GM23338 (cell line): ENCODE results near the gene HAP1. TPM values are rescaled to one million over a fixed set of nuclear protein-coding genes. Genes with fewer than 3 reads are reported as not detected.

Source experiments
- ATAC-seq: fragments of 200-7000 bp; cut with Tn5 transposase; 3 replicates; pipeline ENCODE4 v1.9.1; 2020
- DNase-seq: peaks from one replicate; pipeline ENCODE4 v3.0.0-alpha.2; 2015; ENCODE audit warnings: low spot score
- H2AFZ ChIP-seq: fragments of 200-600 bp; sonication (generic); 2 replicates; pipeline ENCODE4 v1.8.0; 2016; ENCODE audit warnings: antibody characterized with exemption, mild to moderate bottlenecking, moderate library complexity
- H3F3A ChIP-seq: fragments of 200-600 bp; sonication (generic); replicated peaks from 2 replicates; pipeline ENCODE4 v1.8.0; 2017; ENCODE audit warnings: antibody characterized with exemption, mixed run types, low read depth
- H3K27ac ChIP-seq: fragments of 200-600 bp; sonication (generic); 2 replicates; pipeline ENCODE4 v1.6.1; 2016; ENCODE audit warnings: low read depth
- H3K27me3 ChIP-seq: fragments of 200-600 bp; sonication (generic); 2 replicates; pipeline ENCODE4 v1.8.0; 2016; ENCODE audit warnings: mild to moderate bottlenecking, mixed run types, moderate library complexity; ENCODE audit not compliant: insufficient read depth
- H3K36me3 ChIP-seq: fragments of 200-600 bp; sonication (generic); 2 replicates; pipeline ENCODE4 v1.8.0; 2016; ENCODE audit warnings: mild to moderate bottlenecking; ENCODE audit not compliant: insufficient read depth
- H3K4me1 ChIP-seq: fragments of 200-600 bp; sonication (generic); 2 replicates; pipeline ENCODE4 v1.8.0; 2016; ENCODE audit warnings: mild to moderate bottlenecking, moderate library complexity; ENCODE audit not compliant: insufficient read depth
- H3K4me2 ChIP-seq: fragments of 200-600 bp; sonication (generic); 2 replicates; pipeline ENCODE4 v1.7.1; 2017; ENCODE audit warnings: mixed run types
- H3K4me3 ChIP-seq: fragments of 200-600 bp; sonication (generic); 2 replicates; pipeline ENCODE4 v1.6.1; 2016; ENCODE audit warnings: mixed run types
- H3K79me2 ChIP-seq: fragments of 200-600 bp; sonication (generic); replicated peaks from 2 replicates; pipeline ENCODE4 v1.8.0; 2017; ENCODE audit warnings: mild to moderate bottlenecking; ENCODE audit not compliant: insufficient read depth
- H3K9me2 ChIP-seq: fragments of 200-600 bp; sonication (generic); 2 replicates; pipeline ENCODE4 v1.8.0; 2017; ENCODE audit not compliant: insufficient read depth
- H4K20me1 ChIP-seq: fragments of 200-600 bp; sonication (generic); replicated peaks from 2 replicates; pipeline ENCODE4 v1.8.0; 2017; ENCODE audit warnings: mild to moderate bottlenecking; ENCODE audit not compliant: insufficient read depth
- H3K27ac Mint-ChIP-seq: 2 replicates; pipeline ENCODE4 v1.8.0; 2020; ENCODE audit warnings: inconsistent platforms, mild to moderate bottlenecking, moderate library complexity, mixed read lengths
- H3K27me3 Mint-ChIP-seq: 3 replicates; pipeline ENCODE4 v1.8.0; 2022; ENCODE audit warnings: low read depth, mild to moderate bottlenecking, moderate library complexity, mixed read lengths, inconsistent platforms; ENCODE audit not compliant: insufficient read depth, poor library complexity
- H3K36me3 Mint-ChIP-seq: 3 replicates; pipeline ENCODE4 v1.8.0; 2021; ENCODE audit warnings: low read depth, mild to moderate bottlenecking, inconsistent platforms, moderate library complexity, mixed read lengths
- H3K4me1 Mint-ChIP-seq: 3 replicates; pipeline ENCODE4 v1.8.0; 2020; ENCODE audit warnings: mild to moderate bottlenecking, inconsistent platforms, mixed read lengths
- H3K4me3 Mint-ChIP-seq: 3 replicates; pipeline ENCODE4 v1.8.0; 2021; ENCODE audit warnings: moderate library complexity, mild to moderate bottlenecking, inconsistent platforms, mixed read lengths
- H3K9me3 Mint-ChIP-seq: 3 replicates; pipeline ENCODE4 v1.8.0; 2020; ENCODE audit warnings: moderate library complexity, mild to moderate bottlenecking, inconsistent platforms, mixed read lengths
- CREB1 ChIP-seq: fragments of 250-450 bp; sonication (Bioruptor Pico); IDR thresholded peaks from 2 replicates; pipeline ENCODE4 v1.5.0; 2020; ENCODE audit warnings: low read depth, mild to moderate bottlenecking, moderate library complexity
- EZH2 ChIP-seq: fragments of 200-600 bp; sonication (generic); IDR thresholded peaks from one replicate; pipeline ENCODE4 v1.8.0; 2017; ENCODE audit warnings: antibody characterized with exemption, mild to moderate bottlenecking, low read depth; ENCODE audit not compliant: unreplicated experiment
- EZH2phosphoT487 ChIP-seq: fragments of 200-600 bp; sonication (generic); IDR thresholded peaks from one replicate; pipeline ENCODE4 v1.8.1; 2018; ENCODE audit warnings: antibody characterized with exemption; ENCODE audit not compliant: unreplicated experiment
- JUNB ChIP-seq: IDR thresholded peaks from one replicate; pipeline ENCODE4 v1.6.1; 2016; ENCODE audit warnings: antibody characterized with exemption; ENCODE audit not compliant: unreplicated experiment
- NANOG ChIP-seq: IDR thresholded peaks from 2 replicates; pipeline ENCODE4 v1.6.1; 2016; ENCODE audit warnings: antibody characterized with exemption, borderline replicate concordance
- POLR2AphosphoS5 ChIP-seq: IDR thresholded peaks from 2 replicates; pipeline ENCODE4 v1.6.1; 2016; ENCODE audit warnings: antibody characterized with exemption, low read depth
- STAT1 ChIP-seq: IDR thresholded peaks from one replicate; pipeline ENCODE4 v1.6.1; 2016; ENCODE audit warnings: antibody characterized with exemption; ENCODE audit not compliant: unreplicated experiment
- ZNF114 ChIP-seq: fragments of 250-450 bp; sonication (Bioruptor Pico); IDR thresholded peaks from 2 replicates; pipeline ENCODE4 v1.5.0; 2020; ENCODE audit warnings: mild to moderate bottlenecking, moderate library complexity
- ZNF331 ChIP-seq: fragments of 250-450 bp; sonication (Bioruptor Pico); IDR thresholded peaks from 2 replicates; pipeline ENCODE4 v1.5.0; 2020; ENCODE audit warnings: low read depth, mild to moderate bottlenecking, moderate library complexity
- polyA plus RNA-seq: library from polyadenylated mRNA; unstranded; fragments of >200 nt; fragmentation: Nextera tagmentation; extraction: Ambion mirVana; gene quantifications from 2 replicates; pipeline ENCODE4 v1.2.1, GENCODE V29; 2016
- total RNA-seq: library from RNA; depleted of rRNA; stranded (reverse); fragments of >200 nt; shearing (Covaris generic); gene quantifications from 2 replicates; pipeline ENCODE4 v1.2.3, GENCODE V29; 2014
- TF ChIP-seq, protein P1 (sequence below): fragments of 250-450 bp; sonication (Bioruptor Pico); IDR thresholded peaks from 2 replicates; pipeline ENCODE4 v1.5.0; 2020; ENCODE audit warnings: mild to moderate bottlenecking, moderate library complexity
- TF ChIP-seq, protein P2 (sequence below): IDR thresholded peaks from one replicate; pipeline ENCODE4 v1.6.1; 2018; ENCODE audit warnings: antibody characterized with exemption; ENCODE audit not compliant: unreplicated experiment
- TF ChIP-seq, protein P3 (sequence below): IDR thresholded peaks from 2 replicates; pipeline ENCODE4 v1.6.1; 2016; ENCODE audit warnings: antibody characterized with exemption
- TF ChIP-seq, protein P4 (sequence below), 2 experiments: fragments of 200-600 bp in 1 of 2; sonication (generic) in 1 of 2; conservative IDR thresholded peaks; 2 replicates each; pipeline versions ENCODE4 v1.5.1 to v1.6.1; 2016 to 2017; ENCODE audit warnings: antibody characterized with exemption in 2 of 2, low read depth in 2 of 2, mild to moderate bottlenecking in 2 of 2, moderate library complexity in 1 of 2

The HAP1 gene
- total and polyA plus RNA-seq, 2 experiments from 2014 or later = 1.6 to 2.2 TPM

- Mint-ChIP-seq H3K9me3 (peaks cover 26% of the 10 kb centered on the region), H3K27me3 (peaks cover 22% of the 10 kb centered on the region), H3K27ac (no peak overlapping the region), H3K4me1 (peaks cover 25% of the 10 kb centered on the region), H3K4me3 (no peak overlapping the region), H3K36me3 (peaks cover 16% of the 10 kb centered on the region)
- DNase-seq (no peak), ATAC-seq (no peak)
- Histone ChIP-seq H3F3A (no peaks in the 10 kb centered on the region), H4K20me1 (no peaks in the 10 kb centered on the region), H3K36me3 (no peaks in the 10 kb centered on the region), H3K79me2 (no peaks in the 10 kb centered on the region), H3K4me2 (no peak overlapping the region), H2AFZ (no peak overlapping the region), H3K9me2 (no peaks in the 10 kb centered on the region), H3K27me3 (no peaks in the 10 kb centered on the region), H3K27ac (no peak overlapping the region), H3K4me1 (peaks cover 9% of the 10 kb centered on the region; the same call in 1 of the 2 replicates), H3K4me3 (no peak overlapping the region)
- TF ChIP-seq CREB1 (CRISPR knock-in tag) (no peak), EZH2phosphoT487 (no peak), JUNB (no peak), ZNF331 (CRISPR knock-in tag) (no peak), ZNF114 (CRISPR knock-in tag) (no peak), NANOG (no peak), EZH2 (no peak), POLR2AphosphoS5 (no peak), STAT1 (no peak)
- TF ChIP-seq, protein P1, sequence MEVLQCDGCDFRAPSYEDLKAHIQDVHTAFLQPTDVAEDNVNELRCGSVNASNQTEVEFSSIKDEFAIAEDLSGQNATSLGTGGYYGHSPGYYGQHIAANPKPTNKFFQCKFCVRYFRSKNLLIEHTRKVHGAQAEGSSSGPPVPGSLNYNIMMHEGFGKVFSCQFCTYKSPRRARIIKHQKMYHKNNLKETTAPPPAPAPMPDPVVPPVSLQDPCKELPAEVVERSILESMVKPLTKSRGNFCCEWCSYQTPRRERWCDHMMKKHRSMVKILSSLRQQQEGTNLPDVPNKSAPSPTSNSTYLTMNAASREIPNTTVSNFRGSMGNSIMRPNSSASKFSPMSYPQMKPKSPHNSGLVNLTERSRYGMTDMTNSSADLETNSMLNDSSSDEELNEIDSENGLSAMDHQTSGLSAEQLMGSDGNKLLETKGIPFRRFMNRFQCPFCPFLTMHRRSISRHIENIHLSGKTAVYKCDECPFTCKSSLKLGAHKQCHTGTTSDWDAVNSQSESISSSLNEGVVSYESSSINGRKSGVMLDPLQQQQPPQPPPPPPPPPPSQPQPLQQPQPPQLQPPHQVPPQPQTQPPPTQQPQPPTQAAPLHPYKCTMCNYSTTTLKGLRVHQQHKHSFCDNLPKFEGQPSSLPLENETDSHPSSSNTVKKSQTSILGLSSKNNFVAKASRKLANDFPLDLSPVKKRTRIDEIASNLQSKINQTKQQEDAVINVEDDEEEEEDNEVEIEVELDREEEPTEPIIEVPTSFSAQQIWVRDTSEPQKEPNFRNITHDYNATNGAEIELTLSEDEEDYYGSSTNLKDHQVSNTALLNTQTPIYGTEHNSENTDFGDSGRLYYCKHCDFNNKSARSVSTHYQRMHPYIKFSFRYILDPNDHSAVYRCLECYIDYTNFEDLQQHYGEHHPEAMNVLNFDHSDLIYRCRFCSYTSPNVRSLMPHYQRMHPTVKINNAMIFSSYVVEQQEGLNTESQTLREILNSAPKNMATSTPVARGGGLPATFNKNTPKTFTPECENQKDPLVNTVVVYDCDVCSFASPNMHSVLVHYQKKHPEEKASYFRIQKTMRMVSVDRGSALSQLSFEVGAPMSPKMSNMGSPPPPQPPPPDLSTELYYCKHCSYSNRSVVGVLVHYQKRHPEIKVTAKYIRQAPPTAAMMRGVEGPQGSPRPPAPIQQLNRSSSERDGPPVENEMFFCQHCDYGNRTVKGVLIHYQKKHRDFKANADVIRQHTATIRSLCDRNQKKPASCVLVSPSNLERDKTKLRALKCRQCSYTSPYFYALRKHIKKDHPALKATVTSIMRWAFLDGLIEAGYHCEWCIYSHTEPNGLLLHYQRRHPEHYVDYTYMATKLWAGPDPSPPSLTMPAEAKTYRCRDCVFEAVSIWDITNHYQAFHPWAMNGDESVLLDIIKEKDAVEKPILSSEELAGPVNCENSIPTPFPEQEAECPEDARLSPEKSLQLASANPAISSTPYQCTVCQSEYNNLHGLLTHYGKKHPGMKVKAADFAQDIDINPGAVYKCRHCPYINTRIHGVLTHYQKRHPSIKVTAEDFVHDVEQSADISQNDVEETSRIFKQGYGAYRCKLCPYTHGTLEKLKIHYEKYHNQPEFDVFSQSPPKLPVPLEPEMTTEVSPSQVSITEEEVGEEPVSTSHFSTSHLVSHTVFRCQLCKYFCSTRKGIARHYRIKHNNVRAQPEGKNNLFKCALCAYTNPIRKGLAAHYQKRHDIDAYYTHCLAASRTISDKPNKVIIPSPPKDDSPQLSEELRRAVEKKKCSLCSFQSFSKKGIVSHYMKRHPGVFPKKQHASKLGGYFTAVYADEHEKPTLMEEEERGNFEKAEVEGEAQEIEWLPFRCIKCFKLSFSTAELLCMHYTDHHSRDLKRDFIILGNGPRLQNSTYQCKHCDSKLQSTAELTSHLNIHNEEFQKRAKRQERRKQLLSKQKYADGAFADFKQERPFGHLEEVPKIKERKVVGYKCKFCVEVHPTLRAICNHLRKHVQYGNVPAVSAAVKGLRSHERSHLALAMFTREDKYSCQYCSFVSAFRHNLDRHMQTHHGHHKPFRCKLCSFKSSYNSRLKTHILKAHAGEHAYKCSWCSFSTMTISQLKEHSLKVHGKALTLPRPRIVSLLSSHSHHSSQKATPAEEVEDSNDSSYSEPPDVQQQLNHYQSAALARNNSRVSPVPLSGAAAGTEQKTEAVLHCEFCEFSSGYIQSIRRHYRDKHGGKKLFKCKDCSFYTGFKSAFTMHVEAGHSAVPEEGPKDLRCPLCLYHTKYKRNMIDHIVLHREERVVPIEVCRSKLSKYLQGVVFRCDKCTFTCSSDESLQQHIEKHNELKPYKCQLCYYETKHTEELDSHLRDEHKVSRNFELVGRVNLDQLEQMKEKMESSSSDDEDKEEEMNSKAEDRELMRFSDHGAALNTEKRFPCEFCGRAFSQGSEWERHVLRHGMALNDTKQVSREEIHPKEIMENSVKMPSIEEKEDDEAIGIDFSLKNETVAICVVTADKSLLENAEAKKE = no peak
- TF ChIP-seq, protein P2, sequence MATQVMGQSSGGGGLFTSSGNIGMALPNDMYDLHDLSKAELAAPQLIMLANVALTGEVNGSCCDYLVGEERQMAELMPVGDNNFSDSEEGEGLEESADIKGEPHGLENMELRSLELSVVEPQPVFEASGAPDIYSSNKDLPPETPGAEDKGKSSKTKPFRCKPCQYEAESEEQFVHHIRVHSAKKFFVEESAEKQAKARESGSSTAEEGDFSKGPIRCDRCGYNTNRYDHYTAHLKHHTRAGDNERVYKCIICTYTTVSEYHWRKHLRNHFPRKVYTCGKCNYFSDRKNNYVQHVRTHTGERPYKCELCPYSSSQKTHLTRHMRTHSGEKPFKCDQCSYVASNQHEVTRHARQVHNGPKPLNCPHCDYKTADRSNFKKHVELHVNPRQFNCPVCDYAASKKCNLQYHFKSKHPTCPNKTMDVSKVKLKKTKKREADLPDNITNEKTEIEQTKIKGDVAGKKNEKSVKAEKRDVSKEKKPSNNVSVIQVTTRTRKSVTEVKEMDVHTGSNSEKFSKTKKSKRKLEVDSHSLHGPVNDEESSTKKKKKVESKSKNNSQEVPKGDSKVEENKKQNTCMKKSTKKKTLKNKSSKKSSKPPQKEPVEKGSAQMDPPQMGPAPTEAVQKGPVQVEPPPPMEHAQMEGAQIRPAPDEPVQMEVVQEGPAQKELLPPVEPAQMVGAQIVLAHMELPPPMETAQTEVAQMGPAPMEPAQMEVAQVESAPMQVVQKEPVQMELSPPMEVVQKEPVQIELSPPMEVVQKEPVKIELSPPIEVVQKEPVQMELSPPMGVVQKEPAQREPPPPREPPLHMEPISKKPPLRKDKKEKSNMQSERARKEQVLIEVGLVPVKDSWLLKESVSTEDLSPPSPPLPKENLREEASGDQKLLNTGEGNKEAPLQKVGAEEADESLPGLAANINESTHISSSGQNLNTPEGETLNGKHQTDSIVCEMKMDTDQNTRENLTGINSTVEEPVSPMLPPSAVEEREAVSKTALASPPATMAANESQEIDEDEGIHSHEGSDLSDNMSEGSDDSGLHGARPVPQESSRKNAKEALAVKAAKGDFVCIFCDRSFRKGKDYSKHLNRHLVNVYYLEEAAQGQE = no peak
- TF ChIP-seq, protein P3, sequence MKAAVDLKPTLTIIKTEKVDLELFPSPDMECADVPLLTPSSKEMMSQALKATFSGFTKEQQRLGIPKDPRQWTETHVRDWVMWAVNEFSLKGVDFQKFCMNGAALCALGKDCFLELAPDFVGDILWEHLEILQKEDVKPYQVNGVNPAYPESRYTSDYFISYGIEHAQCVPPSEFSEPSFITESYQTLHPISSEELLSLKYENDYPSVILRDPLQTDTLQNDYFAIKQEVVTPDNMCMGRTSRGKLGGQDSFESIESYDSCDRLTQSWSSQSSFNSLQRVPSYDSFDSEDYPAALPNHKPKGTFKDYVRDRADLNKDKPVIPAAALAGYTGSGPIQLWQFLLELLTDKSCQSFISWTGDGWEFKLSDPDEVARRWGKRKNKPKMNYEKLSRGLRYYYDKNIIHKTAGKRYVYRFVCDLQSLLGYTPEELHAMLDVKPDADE = no peak
- TF ChIP-seq, protein P4, sequence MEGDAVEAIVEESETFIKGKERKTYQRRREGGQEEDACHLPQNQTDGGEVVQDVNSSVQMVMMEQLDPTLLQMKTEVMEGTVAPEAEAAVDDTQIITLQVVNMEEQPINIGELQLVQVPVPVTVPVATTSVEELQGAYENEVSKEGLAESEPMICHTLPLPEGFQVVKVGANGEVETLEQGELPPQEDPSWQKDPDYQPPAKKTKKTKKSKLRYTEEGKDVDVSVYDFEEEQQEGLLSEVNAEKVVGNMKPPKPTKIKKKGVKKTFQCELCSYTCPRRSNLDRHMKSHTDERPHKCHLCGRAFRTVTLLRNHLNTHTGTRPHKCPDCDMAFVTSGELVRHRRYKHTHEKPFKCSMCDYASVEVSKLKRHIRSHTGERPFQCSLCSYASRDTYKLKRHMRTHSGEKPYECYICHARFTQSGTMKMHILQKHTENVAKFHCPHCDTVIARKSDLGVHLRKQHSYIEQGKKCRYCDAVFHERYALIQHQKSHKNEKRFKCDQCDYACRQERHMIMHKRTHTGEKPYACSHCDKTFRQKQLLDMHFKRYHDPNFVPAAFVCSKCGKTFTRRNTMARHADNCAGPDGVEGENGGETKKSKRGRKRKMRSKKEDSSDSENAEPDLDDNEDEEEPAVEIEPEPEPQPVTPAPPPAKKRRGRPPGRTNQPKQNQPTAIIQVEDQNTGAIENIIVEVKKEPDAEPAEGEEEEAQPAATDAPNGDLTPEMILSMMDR (conservative IDR thresholded peaks at IDR 0.05; ENCODE audit: low read depth in 2 of 2) = no peak
Observed at GRCh38 chr17:41681776-41682175, 52.7 kb downstream of the HAP1 start.
